Endodermal cell (in vitro differentiated cells): ENCODE results near the gene AKAP13. TPM values are rescaled to one million over a fixed set of nuclear protein-coding genes. Genes with fewer than 3 reads are reported as not detected.
A peak's percentile ranks its signal among the peaks of the same experiment; 100 is the strongest.

ENCODE experiments used
- DNase-seq: peaks from one replicate; pipeline ENCODE4 v3.0.0-alpha.2; 2017
- H3K27ac ChIP-seq: 2 replicates; pipeline ENCODE4 v1.5.1; 2013; ENCODE audit warnings: mild to moderate bottlenecking, low read depth, low read length, moderate library complexity
- H3K27me3 ChIP-seq: 2 replicates; pipeline ENCODE4 v1.6.1; 2013; ENCODE audit warnings: mild to moderate bottlenecking, low read length, moderate library complexity; ENCODE audit not compliant: insufficient read depth, control insufficient read depth, poor library complexity, severe bottlenecking
- H3K36me3 ChIP-seq: 2 replicates; pipeline ENCODE4 v1.7.0; 2013; ENCODE audit warnings: mild to moderate bottlenecking, low read length, moderate library complexity; ENCODE audit not compliant: control insufficient read depth, insufficient read depth
- H3K4me1 ChIP-seq: one replicate; pipeline ENCODE4 v1.7.0; 2013; ENCODE audit warnings: low read length; ENCODE audit not compliant: control insufficient read depth, insufficient read depth
- H3K4me3 ChIP-seq: 2 replicates; pipeline ENCODE4 v1.5.1; 2013; ENCODE audit warnings: mild to moderate bottlenecking, low read length, moderate library complexity
- H3K9ac ChIP-seq: 2 replicates; pipeline ENCODE4 v1.6.1; 2013; ENCODE audit warnings: mild to moderate bottlenecking, low read length, moderate library complexity; ENCODE audit not compliant: poor library complexity, severe bottlenecking; ENCODE audit errors: extremely low read depth
- H3K9me3 ChIP-seq: 2 replicates; pipeline ENCODE4 v1.6.1; 2013; ENCODE audit warnings: mild to moderate bottlenecking, low read length, moderate library complexity; ENCODE audit not compliant: control insufficient read depth
- H3K27ac Mint-ChIP-seq: 2 replicates; pipeline ENCODE4 v1.8.0; 2020; ENCODE audit warnings: mixed read lengths
- H3K27me3 Mint-ChIP-seq: 2 replicates; pipeline ENCODE4 v1.8.0; 2021; ENCODE audit warnings: mild to moderate bottlenecking, mixed read lengths; ENCODE audit not compliant: insufficient read depth
- H3K36me3 Mint-ChIP-seq: 2 replicates; pipeline ENCODE4 v1.8.0; 2020; ENCODE audit warnings: low read depth, mixed read lengths
- H3K4me1 Mint-ChIP-seq: 2 replicates; pipeline ENCODE4 v1.8.0; 2020; ENCODE audit warnings: mixed read lengths
- H3K4me3 Mint-ChIP-seq: 2 replicates; pipeline ENCODE4 v1.8.0; 2020; ENCODE audit warnings: mild to moderate bottlenecking, moderate library complexity, mixed read lengths
- H3K9me3 Mint-ChIP-seq: 2 replicates; pipeline ENCODE4 v1.8.0; 2020; ENCODE audit warnings: mild to moderate bottlenecking, mixed read lengths
- CTCF ChIP-seq: fragments of 200-600 bp; sonication (generic); conservative IDR thresholded peaks from 2 replicates; pipeline ENCODE4 v1.5.0; 2021; ENCODE audit warnings: antibody characterized with exemption, mild to moderate bottlenecking
- WGBS, 2 experiments: methylation state at CpG; one replicate each; pipeline versions ENCODE4 v1.1.5 to v1.1.7; 2013; ENCODE audit warnings: missing lambda C conversion rate in 2 of 2, mixed read lengths in 1 of 2; ENCODE audit not compliant: insufficient coverage in 1 of 2, insufficient read length in 1 of 2; 5-methylcytosine and 5-hydroxymethylcytosine counted together
- total RNA-seq, 2 donors: library from RNA; stranded (reverse); fragmentation: NEBNext Ultra II Directional in 1 of 2; extraction: Animal tissue kit (Norgen Biotek cat#: 25700) in 1 of 2; gene quantifications; 2 replicates in 1 of 2; 3 replicates in 1 of 2; pipeline ENCODE4 v1.2.1, GENCODE V29; 2021

The AKAP13 gene
- total RNA-seq, 2 donors from 2014 or later = 115 to 131 TPM

- Histone ChIP-seq H3K4me3 (no peak overlapping the region), H3K4me1 (peaks cover 22% of the 10 kb centered on the region), H3K9ac (no peak overlapping the region), H3K9me3 (no peaks in the 10 kb centered on the region), H3K27me3 (no peaks in the 10 kb centered on the region), H3K27ac (no peak overlapping the region), H3K36me3 (peaks cover 96% of the 10 kb centered on the region)
- Mint-ChIP-seq H3K9me3 (no peaks in the 10 kb centered on the region), H3K36me3 (peaks cover 50% of the 10 kb centered on the region), H3K4me1 (peaks cover 38% of the 10 kb centered on the region), H3K4me3 (no peak overlapping the region), H3K27ac (peak overlapping the region; percentile 66), H3K27me3 (no peaks in the 10 kb centered on the region)
- 93 to 100% methylated on average over 2 to 6 of the region's 6 CpGs for WGBS, 2 experiments
- no peak for TF ChIP-seq CTCF
- no peak for DNase-seq
Observed at GRCh38 chr15:85691350-85692240, 311.2 kb downstream of the AKAP13 start.

DNA sequence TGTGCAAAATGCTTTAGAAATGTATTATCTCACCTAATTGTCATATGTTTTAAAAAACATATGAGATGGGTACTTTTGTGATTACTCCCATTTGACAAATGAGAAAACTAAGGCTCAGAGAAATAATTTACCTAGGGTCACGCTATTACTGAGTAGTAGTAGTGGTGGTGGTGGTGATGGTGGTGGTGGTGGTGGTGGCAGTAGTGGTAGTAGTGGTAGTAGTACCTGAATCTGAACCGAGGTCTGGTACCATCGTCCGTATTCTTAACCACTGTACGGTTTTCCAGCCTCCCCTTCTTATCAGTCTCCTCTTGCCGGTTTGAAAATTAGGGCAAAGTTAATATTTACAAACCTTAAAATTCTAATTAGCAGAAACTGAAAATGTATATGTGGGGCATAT lies 311.9 kb downstream of the AKAP13 start:
- Histone ChIP-seq H3K27ac (no peak overlapping the region), H3K4me1 (peaks cover 22% of the 10 kb centered on the region), H3K9ac (no peak overlapping the region), H3K9me3 (no peaks in the 10 kb centered on the region), H3K4me3 (no peak overlapping the region), H3K36me3 (peaks cover 96% of the 10 kb centered on the region), H3K27me3 (no peaks in the 10 kb centered on the region)
- no peaks in the 10 kb centered on the region for H3K9me3 Mint-ChIP-seq
- peaks cover 47% of the 10 kb centered on the region for H3K36me3 Mint-ChIP-seq
- TF ChIP-seq CTCF = no peak
- H3K4me3 Mint-ChIP-seq = no peak overlapping the region
- no peaks in the 10 kb centered on the region for H3K27me3 Mint-ChIP-seq
- no peak for DNase-seq
- H3K4me1 Mint-ChIP-seq = peaks cover 38% of the 10 kb centered on the region
- 93 to 98% methylated on average over 4 to 5 of the region's 6 CpGs for WGBS, 2 experiments
- no peak overlapping the region for H3K27ac Mint-ChIP-seq

DNA sequence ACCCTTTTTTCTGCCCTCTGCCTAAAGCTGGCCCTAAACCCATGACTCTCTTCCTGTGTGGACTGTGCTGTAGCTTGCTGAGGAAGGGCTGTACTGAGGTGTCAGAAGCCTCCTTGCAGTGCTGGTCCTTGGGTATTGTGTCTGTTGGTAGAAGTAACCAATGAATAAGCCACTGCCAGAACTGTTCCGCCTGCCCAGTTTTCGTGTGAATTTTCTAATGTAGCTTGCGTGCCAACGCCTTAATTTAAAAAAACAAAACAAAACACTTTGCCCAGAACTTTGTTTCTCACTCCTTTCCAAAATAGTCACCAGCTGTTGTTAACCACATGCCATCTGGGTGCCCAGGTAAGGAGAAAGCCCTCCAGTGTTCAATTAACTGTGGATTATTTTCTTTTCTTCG lies 312.5 kb downstream of the AKAP13 start:
- peaks cover 22% of the 10 kb centered on the region for H3K4me1 ChIP-seq
- H3K4me3 Mint-ChIP-seq = no peak overlapping the region
- H3K27ac ChIP-seq = no peak overlapping the region
- H3K36me3 ChIP-seq = peaks cover 96% of the 10 kb centered on the region
- peaks cover 41% of the 10 kb centered on the region for H3K36me3 Mint-ChIP-seq
- no peak overlapping the region for H3K4me3 ChIP-seq
- H3K9me3 ChIP-seq = no peaks in the 10 kb centered on the region
- H3K4me1 Mint-ChIP-seq = peaks cover 38% of the 10 kb centered on the region
- H3K27me3 Mint-ChIP-seq = no peaks in the 10 kb centered on the region
- 89 to 92% methylated on average over 5 of the region's 5 CpGs for WGBS, 2 experiments
- no peak for DNase-seq
- peak overlapping the region; percentile 28 for H3K27ac Mint-ChIP-seq
- H3K27me3 ChIP-seq = no peaks in the 10 kb centered on the region
- TF ChIP-seq CTCF = no peak
- H3K9me3 Mint-ChIP-seq = no peaks in the 10 kb centered on the region
- no peak overlapping the region for H3K9ac ChIP-seq
